Forelimb muscle (tissue), 1 donor: ENCODE results near the gene PID1. TPM values are rescaled to one million over a fixed set of nuclear protein-coding genes. Genes with fewer than 3 reads are reported as not detected.

ENCODE experiments used
- DNase-seq: peaks from one replicate; pipeline ENCODE4 v3.0.0-alpha.2; 2013; ENCODE audit warnings: low read depth
- polyA plus RNA-seq: library from polyadenylated mRNA; unstranded; fragments of 120-200 nt; gene quantifications from one replicate; pipeline ENCODE4 v1.2.1, GENCODE V29; 2013; ENCODE audit not compliant: insufficient read length

PID1 gene
- polyA plus RNA-seq, 1 donor: 25.2 TPM

DNA sequence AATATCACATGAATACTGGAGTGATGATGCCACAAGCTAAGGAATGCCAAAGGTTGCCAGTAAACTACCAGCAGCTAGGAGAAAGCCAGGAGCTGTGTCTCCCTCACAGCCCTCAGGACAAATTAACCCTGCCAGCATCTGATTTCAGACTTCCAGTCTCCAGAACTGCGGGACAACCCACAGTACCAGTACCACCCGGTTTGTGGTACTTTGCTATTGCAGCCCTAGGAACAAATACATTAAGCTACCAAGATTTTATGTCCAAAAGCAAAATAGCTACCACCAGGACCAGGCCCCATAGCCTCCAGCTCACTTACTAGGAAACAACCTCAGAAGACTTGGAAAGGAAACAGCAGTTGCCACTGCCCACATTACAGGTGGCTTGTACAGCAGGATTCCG is 10.0 kb downstream of the PID1 start:
- no peak for DNase-seq

DNA sequence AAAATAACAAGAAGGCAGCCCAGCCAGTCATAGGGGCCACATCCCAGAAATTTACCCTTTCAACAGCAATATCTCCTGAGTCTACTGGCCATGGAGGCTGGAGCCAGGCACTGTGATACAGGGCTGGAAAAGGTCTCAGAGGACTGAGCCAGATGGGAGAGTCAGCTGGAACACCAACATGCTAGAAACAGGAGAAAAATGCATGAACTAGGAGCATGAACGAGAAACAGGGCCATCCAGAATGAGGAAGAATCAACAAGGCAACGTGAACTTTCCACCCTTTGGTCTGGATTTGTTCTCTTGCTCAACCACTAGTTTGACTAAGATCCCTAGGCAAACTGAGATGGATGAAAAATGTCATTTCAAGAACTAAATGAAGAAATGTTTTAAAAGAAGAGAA is 13.1 kb downstream of the PID1 start:
- DNase-seq: no peak

DNA sequence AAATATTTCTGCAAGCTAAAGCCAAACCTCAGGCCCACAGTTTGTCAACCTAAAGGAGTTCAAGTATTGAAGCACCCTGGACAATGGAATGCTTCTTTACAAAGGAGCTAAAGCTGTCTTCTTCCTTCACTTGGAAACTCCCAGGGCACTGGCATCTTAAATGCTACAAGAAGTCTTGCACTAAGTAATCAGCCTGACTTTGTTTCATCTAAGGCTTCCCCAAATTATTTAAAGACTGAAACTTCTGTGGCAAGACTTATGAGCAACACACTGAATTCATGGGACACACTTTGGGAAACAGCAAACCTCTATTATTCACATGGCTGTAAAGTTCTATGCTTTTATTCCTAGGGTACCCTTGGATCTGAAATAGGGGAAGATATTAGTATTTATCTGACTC is 14.7 kb downstream of the PID1 start:
- DNase-seq: no peak

DNA sequence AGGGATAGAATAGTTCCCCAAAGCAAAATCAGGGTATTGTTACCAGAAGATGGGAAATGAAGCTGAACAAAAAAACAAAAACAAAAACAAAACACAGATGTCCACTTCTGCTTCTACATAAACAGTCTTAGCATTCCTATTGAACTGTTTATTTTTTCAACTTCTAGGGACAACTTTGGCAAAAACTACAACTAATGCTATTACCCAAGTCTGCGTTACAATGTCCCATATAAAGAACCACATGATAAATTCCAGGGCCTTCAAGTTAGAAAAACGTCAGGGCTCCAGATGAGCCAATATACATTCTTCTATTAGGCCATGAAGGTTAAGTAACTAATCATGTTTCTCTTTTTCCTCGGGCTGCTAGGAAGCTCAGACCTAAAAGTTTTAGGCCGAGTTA is 16.9 kb downstream of the PID1 start:
- no peak for DNase-seq

DNA sequence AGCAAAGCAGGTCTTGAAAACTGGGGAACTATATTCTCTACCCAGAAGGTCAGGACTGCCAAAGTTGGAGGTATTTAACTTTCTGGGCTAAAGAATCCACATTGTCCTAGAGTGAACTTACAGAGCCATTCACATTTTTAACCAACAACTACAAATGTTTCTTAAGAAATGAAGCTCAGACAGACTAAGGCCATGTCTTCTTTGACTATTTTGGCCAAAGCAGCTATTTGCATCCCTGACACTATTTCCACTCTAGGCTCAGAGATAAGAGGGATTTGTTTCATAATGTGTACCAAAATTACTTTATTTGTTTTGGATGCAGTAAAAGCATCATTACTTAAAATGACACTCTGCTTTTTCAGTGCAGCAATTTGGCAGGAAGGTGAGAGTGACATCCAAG is 18.1 kb downstream of the PID1 start:
- no peak for DNase-seq

DNA sequence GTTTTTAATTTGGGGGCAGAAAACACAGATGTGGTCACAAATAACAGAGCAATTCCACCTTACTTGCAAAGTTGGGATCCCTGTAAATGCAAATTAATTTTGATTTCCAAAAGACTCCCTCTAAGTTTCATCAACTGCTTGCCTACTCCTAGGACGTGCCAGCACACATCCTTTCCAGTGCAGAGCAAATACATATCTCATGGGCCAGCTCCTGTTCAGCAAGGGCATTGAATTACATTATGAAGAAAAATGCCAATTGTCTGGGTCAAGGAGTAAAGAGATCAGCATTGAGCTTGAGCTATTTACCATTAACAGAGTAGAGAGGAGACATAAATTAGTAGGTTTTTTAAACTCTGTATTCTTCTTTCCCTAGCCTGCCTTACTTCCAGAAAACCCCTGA is 18.8 kb downstream of the PID1 start:
- no peak for DNase-seq

DNA sequence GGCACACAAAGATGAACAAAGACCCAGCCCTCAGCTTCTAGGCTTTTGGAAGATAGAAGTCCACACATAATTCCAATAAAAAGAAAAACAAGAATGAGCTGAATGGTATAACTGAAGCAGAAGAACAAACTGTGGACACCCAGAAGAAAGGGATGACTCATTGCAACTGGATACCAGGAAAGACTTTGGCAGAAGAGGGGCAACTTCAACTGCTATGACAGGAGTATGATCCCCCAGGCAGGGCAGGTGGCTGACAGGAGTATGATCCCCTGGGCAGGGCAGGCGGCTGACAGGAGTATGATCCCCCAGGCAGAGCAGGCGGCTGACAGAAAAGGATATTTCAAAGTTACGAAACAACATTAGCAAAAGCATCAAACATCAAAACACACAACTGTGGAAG is 21.6 kb downstream of the PID1 start:
- DNase-seq: no peak

DNA sequence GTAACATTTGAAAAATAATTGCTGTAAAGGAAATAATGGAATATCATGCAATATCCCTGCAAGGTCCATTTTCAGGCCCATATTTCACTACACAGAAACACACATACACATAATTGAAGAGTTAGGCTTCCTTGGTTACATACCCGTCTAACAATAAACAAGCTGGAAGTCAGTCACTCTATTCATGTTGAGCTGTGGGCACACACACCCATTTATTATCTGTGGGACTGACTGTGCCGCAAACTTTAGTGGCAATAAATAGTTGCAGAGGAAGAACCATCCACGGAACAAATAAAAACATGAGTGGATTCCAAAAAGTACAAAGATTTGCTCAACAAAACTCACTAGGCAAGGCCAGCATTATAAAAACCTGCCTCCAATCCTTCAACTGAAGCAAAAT is 24.8 kb downstream of the PID1 start:
- DNase-seq: no peak

DNA sequence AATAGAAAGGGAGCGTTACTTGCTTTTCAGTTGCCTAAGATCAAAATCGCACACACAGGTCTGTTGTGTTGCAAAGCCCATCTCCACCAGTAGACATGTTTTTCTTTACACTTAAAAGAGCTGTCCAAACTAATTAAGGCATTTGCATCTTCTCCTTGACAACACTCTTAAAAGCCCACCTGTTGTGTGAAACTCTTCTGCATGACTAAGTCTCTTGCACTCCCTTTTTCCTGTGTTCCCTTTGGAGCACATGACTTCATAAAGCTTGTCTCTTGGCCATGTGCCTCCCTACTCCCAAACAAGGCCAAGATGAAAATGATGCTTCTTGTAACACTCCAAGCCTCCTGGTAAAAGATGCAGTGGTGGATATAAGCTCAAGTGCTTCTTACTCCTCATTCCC is 26.1 kb downstream of the PID1 start:
- DNase-seq: no peak

DNA sequence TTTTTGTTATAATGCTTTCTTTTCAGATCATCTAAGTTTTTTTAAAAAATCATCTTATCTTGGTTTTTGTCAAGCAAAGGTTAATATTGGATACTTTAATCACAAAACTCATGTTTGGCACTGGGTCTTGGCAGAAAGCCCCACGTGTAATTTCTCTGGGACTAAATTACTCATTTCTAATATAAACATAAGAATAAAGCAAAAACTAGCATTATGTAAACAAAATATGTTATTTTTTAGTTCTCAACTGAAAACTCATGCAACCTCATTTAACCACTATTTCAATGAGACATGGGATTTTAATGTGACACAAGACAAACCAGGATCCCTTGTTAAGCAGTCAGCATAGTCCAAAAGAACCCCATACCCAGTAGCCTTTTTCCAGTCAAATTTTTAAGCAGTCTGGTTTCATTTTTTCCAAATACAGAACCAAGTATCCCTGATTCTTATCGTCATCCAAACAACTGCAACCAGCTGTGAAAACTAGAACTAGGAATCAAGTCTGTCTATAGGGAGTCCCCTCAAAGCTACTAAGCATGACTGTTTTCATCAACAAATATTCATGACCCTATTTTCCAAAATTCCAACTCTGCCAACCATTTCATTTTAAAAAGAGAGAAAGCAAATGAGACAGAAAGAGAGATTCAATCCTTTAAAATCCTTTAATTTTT is 27.1 kb downstream of the PID1 start:
- DNase-seq: no peak

DNA sequence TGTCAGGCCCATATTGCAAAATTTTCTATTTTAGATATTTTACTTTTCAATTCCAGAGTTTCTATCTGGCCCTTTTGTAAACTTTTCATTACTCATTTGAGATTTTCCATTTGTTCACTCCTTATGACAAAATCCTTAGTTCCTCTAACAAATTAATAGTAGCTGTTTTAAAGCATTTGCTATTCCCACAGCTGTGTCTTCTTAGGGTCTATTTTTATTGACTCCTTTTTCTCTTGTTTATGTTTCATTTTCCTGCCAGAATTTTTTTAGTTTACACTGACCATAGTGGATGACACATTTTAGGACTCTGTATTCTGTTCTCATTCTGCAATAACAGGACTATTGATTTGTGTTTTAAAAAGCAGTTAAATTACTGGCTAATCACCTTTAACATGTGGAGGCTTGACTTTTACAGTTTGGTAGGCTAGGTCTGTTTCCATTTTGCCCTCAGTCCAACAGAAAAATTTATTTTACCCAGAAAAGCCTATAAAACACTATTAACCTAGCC is 30.0 kb downstream of the PID1 start:
- no peak for DNase-seq

DNA sequence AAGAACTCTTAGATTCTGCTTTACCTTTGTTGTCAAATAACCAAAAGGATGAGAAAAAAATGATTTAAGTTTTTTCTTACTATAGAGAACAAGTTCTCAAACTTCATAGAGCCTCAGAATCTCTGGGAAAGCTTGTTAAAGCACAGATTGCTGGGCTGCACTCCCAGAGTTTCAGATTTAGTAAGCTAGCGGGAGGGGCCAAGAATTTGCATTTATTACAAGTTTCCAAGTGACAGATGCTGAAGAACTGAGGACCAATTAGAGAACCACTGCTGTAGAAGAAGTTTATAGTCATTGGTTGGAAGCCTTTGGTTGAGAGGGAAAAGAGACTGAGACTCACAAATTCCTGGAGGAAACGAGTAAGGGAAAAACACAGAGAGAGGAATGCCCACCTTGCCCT is 32.1 kb downstream of the PID1 start:
- no peak for DNase-seq

DNA sequence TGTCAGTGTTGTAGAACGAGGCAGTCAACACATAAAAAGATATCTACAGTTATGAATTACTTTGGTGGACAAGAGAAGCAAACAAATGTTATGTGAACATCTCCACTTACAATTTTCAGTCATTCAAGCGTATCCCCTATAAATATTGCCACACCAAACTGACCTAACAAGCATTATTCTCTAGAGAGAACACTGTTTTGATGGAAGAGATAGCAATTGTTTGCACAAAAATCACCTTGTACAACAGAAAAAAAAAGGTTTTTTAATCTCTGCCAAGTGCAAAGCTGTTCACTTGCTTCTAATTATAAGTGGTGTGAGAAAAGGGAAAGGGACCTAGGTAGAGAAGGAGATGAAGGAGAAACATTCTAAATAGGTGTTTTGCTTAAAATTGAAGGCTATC is 33.8 kb downstream of the PID1 start:
- DNase-seq: no peak

DNA sequence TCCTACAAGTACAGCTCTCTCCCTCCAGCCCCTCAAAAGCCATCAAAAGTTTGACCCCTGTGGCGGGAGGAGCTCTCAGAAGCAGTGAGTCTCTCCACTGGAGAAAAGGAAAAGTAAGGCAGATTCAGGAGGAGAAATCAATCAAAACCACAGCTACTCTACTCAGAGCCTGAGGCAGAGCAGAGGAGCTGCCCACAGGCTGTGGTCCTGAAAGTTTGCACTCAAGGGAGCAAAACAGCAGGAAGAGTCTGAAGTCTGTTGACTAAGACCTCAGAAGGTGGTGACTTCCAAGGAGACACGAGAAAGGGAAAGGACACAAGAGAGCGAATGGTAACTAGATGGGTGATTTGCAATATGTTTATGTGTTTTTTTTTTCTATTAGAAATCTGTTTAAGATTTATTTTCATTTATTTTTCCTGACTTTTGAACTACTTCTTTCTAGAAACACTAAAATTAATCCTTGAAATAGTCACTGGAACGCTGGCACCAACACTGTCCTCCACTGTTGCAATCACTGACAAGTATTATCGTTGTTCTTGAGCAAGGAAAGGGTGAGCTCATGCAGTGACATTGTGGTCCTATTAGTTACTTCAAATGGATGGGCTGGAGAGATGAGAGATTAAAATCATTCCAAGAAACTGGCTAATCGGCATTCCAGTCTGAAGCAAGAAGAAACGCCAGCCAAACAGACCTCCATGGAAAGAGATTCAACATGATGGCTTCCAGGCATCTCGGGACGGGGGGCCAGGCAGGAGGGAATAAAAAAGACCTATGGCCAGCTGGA is 35.8 kb downstream of the PID1 start:
- no peak for DNase-seq

DNA sequence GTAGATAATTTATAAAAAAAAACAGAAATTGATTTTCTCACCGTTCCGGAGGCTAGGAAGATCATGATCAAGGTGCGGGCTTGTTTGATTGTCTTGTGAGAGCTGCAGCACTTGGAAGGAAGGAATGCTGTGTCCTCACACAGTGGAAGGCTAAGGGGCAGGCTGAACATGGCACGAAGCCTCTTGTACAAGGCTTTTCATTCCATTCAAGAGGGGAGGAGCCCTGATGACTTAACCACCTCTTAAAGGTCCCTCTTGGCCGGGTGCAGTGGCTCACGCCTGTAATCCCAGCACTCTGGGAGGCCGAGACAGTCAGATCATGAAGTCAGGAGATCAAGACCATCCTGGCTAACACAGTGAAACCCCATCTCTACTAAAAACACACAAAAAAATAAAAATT is 39.2 kb downstream of the PID1 start:
- no peak for DNase-seq

DNA sequence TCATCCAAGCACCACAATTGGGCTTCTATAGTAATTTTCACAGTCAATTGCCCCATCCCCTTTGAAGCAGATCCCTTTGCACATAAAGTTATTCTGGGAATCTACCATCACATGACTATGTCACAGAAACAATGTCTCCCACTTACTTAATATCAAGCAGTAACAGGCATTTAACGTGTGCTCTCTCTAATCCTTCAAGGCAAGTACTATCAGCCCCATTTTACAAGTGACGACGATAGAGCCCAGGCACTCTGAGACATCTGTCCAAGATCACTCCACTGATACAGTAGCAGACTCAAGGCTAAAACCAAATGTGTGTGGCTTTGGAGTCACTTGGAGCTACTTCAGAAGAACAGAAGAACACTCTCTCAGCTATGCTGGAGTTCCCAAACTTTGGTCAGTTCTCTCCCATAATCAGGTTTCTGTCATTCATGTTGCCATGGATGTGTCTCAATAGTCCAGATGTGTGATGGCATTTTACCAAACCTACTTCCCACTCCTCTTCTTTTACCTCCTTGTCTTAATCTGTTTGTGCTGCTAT is 39.7 kb downstream of the PID1 start:
- DNase-seq: no peak

DNA sequence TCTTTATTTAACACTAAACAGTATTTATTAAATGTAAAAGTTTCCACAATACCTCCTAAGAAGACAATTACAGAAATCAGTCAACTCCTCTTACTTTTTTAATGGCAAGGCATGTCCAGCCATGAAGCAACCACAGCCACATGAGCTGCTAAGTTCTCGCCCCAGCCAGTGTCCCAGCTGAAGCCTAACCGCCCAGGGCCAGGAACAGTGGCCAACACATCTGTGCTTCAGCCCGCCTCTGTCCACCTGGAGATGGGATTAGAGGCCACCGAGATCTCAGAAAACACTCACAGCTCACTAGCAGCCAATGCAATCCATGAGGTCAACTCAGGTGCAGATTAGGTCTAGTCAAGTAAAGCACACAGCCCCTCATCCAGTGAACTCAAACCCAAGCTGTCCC is 40.2 kb downstream of the PID1 start:
- no peak for DNase-seq

DNA sequence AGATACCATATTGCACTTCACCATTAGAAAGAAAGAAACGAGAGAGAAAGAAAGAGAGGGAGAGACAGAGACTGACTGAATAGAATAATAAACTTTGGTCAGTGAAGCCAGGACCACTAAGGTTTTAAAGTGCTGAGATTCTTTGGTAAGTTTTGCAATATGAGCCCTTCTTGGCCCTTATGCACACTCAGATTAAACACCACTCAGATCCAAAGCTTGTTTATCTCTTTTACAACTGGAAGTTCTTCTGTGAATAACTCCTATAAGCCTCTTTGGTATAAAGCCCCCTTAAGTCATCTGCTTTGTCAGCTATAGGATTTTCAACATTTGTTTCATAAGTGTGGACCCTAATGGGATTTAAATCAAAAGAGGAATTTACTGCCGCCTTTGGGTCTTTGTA is 40.8 kb downstream of the PID1 start:
- no peak for DNase-seq

DNA sequence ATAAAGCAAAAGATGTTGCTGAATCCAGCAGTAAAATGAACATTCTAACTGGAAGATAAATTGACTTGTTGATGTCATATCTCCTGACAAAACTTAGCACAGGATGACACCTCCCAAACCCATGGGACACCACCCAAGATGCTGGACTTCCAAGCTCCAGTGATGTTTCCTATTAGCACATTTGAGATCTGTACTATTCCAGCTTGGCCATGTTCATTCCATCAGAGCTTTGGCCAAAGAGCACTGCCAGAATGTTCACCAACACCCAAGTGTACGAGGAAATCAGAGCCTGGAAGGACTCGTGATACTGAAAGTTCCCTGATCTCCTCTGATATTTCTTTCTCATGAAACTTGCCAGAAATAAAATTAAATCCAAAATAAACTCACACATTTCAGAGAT is 44.7 kb downstream of the PID1 start:
- peak; percentile 34 for DNase-seq

DNA sequence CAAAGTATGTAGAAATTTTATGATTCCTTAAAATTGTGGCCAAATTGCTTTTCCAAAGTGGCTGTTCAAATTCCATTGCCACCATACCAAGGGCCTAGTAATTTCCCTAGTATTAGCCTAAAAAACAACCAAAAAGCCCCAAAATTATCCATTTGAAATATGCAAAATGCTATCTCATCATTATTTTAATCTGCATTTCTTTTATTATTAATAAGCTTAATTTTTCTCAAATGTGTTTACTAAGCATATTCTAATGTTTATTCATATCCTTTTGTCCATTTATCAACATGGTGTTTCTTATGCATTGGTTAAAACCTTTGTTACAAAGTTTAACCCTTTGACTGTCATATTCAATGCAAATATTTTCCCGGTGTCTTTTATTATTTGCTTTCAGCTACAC is 48.0 kb downstream of the PID1 start:
- no peak for DNase-seq

DNA sequence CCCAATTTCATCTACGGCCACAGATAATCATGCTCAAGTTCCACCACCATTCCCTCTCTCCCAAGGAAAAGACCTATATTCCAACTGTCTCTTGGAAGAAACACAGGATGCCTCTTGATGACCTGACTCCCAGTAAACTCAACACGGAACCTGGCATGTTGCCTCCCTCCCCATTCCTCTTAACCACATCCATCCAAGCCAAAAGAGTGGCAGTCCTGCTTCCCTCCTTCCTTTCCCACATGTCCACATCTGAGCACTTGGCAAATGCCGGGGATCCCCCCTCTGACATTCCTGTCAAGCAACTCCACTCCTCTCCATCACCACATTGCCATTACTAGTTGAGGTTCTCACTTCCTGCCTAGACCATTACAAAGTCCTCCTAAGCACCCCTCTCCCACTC is 49.4 kb downstream of the PID1 start:
- no peak for DNase-seq

DNA sequence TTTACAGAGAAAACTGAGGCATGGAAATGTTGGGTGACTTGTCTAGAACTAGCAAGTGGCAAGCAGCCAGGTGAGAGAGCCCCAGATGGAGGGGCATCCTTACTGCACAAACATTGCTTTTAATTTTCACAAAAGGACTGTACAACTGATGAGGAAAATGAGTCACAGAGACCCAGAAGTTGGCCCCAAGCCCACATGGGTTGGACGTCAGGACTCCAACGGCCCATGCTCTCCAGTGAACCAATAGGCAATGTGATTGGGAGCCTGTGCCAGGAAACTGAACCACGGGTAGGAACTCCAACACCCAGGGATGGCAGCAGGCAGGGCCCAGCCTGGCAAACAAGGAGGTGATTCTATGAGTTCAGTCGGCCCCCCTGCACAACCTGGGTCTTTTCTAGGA is 50.8 kb downstream of the PID1 start:
- no peak for DNase-seq

DNA sequence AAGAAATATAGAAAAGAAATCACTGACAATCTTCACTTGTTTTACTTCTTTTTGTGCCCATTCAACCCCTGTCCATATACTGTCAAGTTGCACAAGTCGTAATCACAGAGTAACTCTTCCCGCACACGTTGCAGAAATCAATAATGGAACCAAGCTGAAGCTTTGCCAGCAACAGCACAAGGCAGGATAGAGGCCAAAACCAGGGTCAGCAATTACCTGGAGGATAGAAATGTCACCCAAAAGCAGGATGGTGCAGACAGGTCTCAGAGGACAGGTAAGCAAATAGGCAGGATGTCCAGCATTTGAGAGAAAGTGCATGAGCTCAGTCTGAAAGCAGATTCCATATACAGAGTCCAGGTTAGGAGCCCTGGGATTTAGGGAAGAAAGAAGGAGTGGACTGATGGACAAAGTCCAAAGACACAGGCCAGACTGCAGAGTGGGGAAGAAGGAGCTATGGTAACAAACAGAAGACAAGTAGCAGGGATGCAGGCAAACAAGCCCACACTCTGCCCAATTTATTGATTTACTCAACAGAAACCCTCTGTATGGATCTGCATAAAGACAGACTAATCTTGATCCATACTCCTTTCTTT is 52.7 kb downstream of the PID1 start:
- DNase-seq: no peak
